Ishikawa (cell line): ENCODE results near the gene EMILIN3.

Source experiments
- CEBPB ChIP-seq: IDR thresholded peaks from 2 replicates; pipeline ENCODE4 v1.6.1; 2012
- CREB1 ChIP-seq: IDR thresholded peaks from 2 replicates; pipeline ENCODE4 v1.6.1; 2012; ENCODE audit warnings: low read depth
- EGR1 ChIP-seq: IDR thresholded peaks from 2 replicates; pipeline ENCODE4 v1.6.1; 2012
- EP300 ChIP-seq: IDR thresholded peaks from 2 replicates; pipeline ENCODE4 v1.6.1; 2012; ENCODE audit warnings: borderline replicate concordance
- FOXM1 ChIP-seq: IDR thresholded peaks from 2 replicates; pipeline ENCODE4 v1.6.1; 2012; ENCODE audit warnings: low read depth, borderline replicate concordance
- MAX ChIP-seq: IDR thresholded peaks from 2 replicates; pipeline ENCODE4 v1.6.1; 2012
- NFIC ChIP-seq: IDR thresholded peaks from 2 replicates; pipeline ENCODE4 v1.6.1; 2012
- RAD21 ChIP-seq: IDR thresholded peaks from 2 replicates; pipeline ENCODE4 v1.6.1; 2012; ENCODE audit warnings: low read depth
- REST ChIP-seq: IDR thresholded peaks from 2 replicates; pipeline ENCODE4 v1.6.1; 2012; ENCODE audit warnings: low read depth, mild to moderate bottlenecking
- TAF1 ChIP-seq: IDR thresholded peaks from 2 replicates; pipeline ENCODE4 v1.6.1; 2012; ENCODE audit warnings: low read depth, mild to moderate bottlenecking
- TCF12 ChIP-seq: IDR thresholded peaks from 2 replicates; pipeline ENCODE4 v1.6.1; 2012; ENCODE audit warnings: low read depth
- TEAD4 ChIP-seq: IDR thresholded peaks from 2 replicates; pipeline ENCODE4 v1.6.1; 2012
- YY1 ChIP-seq: IDR thresholded peaks from 2 replicates; pipeline ENCODE4 v1.6.1; 2012; ENCODE audit warnings: low read depth
- ZBTB7A ChIP-seq: IDR thresholded peaks from 2 replicates; pipeline ENCODE4 v1.6.1; 2012; ENCODE audit warnings: low read depth
- TF ChIP-seq, protein P1 (sequence below): IDR thresholded peaks from 2 replicates; pipeline ENCODE4 v1.6.1; 2012

Gene EMILIN3

DNA sequence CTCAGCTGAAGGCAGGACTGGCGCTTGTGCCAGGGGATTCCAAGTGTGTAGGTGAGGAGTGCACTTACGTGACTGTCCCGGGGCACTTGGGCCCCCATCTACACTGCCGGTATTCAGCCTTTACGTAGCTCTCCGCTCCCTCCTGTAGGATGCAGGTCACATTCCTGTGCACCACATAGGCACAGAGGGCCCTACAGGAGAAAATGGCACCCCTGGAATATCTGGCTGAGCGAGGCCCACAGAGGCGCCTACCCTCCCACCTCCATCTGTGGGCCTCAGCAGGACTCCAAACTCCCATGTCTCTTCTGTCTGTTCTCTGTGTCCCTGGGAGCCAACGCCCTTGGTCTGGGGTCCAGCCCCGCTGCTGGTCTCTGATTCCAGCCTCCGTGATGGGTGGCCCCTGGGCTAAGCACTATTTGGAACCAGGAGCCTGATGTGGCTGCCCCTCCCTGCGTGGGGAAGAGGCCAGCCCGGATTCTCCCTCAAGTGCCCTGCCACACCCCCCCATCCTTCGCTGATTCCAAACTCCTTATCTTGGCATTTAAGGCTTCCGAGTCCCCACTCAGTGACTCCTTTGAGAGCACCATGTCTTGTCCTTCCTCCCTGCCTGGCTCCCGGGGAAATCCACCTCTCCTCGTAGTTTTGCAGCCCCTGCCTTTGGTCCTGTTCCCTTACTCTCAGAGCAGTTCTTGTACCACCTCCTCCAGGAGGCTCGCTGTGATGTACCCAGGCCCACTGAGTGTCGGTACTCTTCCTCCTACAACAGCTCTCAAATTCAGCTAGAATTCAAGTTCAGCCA is 1.5 kb downstream of the EMILIN3 start:
- TF ChIP-seq TEAD4 = no peak
- TF ChIP-seq CEBPB = no peak
- TF ChIP-seq REST = no peak
- no peak for TF ChIP-seq TCF12
- TF ChIP-seq EP300 = no peak
- no peak for TF ChIP-seq YY1
- no peak for TF ChIP-seq NFIC
- TF ChIP-seq, protein P1, sequence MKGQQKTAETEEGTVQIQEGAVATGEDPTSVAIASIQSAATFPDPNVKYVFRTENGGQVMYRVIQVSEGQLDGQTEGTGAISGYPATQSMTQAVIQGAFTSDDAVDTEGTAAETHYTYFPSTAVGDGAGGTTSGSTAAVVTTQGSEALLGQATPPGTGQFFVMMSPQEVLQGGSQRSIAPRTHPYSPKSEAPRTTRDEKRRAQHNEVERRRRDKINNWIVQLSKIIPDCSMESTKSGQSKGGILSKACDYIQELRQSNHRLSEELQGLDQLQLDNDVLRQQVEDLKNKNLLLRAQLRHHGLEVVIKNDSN = no peak
- TF ChIP-seq FOXM1 = no peak
- no peak for TF ChIP-seq CREB1
- TF ChIP-seq EGR1 = no peak
- no peak for TF ChIP-seq RAD21
- TF ChIP-seq ZBTB7A = no peak
- no peak for TF ChIP-seq MAX
- TF ChIP-seq TAF1 = no peak

GRCh38 chr20:41364236-41364855 is 2.3 kb downstream of the EMILIN3 start:
- TF ChIP-seq, protein P1 = no peak
- no peak for TF ChIP-seq EP300
- no peak for TF ChIP-seq YY1
- no peak for TF ChIP-seq EGR1
- no peak for TF ChIP-seq TCF12
- TF ChIP-seq TAF1 = no peak
- no peak for TF ChIP-seq CREB1
- no peak for TF ChIP-seq CEBPB
- no peak for TF ChIP-seq ZBTB7A
- TF ChIP-seq NFIC = no peak

- TF ChIP-seq ZBTB7A = no peak
- no peak for TF ChIP-seq NFIC
- no peak for TF ChIP-seq EGR1
- TF ChIP-seq YY1 = no peak
- no peak for TF ChIP-seq EP300
- no peak for TF ChIP-seq TCF12
- no peak for TF ChIP-seq FOXM1
- TF ChIP-seq MAX = no peak
- TF ChIP-seq RAD21 = no peak
- no peak for TF ChIP-seq REST
- no peak for TF ChIP-seq TEAD4
- TF ChIP-seq CEBPB = no peak
- no peak for TF ChIP-seq TAF1
- no peak for TF ChIP-seq CREB1
- TF ChIP-seq, protein P1 = no peak
Measured at GRCh38 chr20:41363601-41364000, 3.0 kb downstream of the EMILIN3 start.

GRCh38 chr20:41362748-41363140 is 3.9 kb downstream of the EMILIN3 start:
- TF ChIP-seq CREB1 (no peak), YY1 (no peak), CEBPB (no peak), EP300 (no peak), TCF12 (no peak), EGR1 (no peak), TAF1 (no peak), RAD21 (no peak), REST (no peak), FOXM1 (no peak), TEAD4 (no peak), ZBTB7A (no peak)
- TF ChIP-seq, protein P1 = no peak
